HG03066 (cell line): ENCODE results near the gene NDUFB4.
"Not testable (repeated sequence)": the region's sequence is repeated elsewhere in the genome, so short reads cannot be mapped to it uniquely, and the experiment has no call there.

Source experiments
- ATAC-seq: cut with Tn5 transposase; IDR thresholded peaks from one replicate; pipeline ENCODE4 v1.9.1; 2021; ENCODE audit warnings: low read depth; ENCODE audit not compliant: unreplicated experiment

The NDUFB4 gene

DNA sequence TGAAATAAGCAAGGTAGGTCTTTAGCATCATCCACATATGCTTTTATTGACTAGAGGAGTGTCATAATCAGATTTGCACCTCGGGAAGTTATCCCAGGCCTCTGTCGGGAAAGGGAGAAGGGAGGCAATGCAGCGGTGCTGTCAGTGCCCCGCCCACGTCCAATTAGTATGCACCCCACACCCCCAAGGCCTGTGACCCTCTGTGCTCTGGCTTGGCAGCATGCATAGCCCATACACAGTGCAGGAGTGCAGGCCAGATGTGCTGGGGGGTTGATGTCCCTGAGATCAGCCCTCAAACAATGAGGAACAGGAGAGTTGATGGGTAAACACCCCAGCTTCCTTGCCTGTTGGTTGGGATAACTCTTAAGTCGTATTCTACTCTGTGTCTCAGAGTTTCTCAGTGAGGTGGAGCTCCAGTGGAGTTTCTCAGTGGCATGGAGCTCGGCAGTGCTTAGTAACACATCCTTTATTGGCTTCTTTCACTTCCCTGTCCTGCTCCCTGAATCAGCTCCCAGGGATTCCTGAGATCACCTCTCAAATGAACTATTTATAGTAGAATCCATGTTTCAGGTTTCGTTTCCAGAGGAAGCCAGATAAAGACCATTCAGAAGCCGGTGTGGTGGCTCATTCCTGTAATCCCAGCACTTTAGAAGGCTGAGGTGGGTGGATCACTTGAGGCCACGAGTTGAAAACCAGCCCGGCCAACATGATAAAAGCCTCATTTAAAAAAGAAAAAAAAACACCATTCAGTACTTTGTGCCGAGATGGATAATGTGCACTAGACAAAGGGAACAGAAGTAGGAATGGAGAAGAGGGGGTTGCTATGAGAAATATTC, 26.7 kb upstream of the NDUFB4 start:
- no peak for ATAC-seq

DNA sequence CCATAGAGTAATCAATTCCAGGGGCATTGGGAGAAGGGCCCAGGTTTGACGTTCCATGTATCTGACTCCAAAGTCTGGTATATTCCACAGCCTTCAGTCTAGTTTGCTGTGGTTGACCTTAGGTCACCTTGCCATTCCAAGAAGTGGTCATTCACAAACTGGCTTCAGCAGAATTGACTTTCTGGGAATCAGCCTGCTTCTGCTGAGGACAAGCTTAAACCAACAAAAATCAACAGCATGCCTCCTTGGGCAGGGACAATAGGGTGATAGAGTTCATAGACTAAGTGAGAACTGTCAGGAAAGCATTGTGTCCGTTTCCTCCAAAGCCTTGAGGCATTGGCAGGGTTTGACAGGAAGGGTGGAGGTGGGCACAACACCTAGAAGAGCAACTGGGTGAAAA, 24.1 kb upstream of the NDUFB4 start:
- ATAC-seq: no peak

DNA sequence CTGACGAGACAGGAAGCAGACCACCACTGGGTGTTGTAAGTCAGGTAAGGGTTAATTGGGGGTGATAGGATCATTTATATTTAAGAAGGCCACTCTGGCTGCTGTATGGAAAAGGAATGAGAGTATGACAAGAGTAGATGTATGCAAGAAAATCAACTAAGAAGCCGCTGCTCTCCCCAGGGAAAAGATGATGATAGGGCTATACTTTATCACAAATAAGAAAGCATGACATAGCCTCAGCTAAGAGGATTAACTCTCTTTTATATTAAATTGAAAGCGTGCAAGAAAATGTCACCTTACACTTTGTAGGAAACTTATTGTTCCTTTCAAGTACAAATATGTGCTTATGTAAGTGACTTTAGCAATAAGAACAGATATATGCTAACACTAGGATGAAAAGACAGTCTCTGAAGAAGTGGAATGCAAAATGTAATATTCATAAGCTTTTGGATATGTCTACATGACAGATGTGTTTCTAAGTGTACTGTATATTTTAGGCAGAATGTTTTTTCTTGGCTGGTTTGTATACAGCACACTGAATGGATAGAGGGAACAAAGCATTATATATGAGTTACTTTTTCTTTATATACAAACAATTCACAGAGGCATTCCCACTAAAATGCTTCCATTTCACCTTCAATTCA, 8.7 kb upstream of the NDUFB4 start:
- ATAC-seq: no peak

DNA sequence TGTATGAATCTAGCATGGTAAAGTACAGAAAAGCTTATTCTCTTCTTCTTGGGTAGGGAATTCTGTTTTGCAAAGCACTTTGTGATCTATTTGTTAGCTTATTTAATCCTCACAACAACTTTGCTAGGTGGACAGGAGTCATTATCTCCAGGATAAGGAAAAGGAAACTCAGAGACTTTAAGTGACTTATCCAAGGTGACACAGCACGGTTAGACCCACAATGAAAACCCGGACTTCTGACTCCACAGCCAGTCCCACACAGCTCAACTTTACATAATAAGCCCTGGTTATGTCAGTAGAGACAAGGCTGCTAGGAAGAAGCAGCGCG, 384 bp upstream of the NDUFB4 start:
- no peak for ATAC-seq

DNA sequence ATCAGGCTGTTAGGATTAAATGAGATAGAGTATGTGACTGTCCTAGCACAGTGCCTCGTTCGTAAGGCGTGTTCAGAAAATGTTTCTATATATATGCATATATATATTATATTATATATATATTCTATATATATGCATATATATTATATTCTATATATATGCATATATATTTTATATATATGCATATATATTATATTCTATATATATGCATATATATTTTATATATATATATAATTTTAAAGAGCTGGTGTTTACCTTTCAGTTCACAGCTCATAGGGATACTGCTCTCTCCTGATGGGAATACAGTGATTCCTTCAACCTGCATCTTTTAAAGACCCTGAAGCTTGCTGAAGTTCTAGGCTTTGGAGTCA, 702 bp downstream of the NDUFB4 start:
- no peak for ATAC-seq

DNA sequence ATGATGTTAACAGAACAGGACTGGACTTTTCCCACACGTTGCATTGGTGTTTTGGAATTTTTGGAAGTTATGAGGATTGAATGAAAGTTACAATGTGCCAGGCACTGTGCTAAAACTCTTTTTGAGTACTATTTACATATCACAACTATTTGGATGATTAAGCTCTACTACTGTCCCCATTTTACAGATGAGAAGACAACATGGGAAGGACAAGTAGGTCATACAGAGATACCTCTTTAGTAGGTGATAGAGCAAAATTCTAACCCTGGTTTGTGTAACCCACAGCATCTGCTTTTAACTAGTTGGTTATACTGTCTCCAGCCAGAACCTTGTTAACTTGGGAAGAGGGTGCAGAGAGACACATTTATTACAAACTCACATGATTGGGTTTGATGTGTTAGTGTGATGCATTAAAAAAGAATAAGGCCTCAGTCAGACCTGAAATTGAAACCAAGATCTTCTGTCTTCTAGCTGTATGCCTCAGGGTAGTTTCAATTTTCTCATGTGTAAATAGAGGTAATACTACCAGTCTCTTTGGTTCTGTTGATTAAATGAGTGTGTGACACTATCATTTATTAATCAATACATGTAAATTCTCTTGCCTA, 1.4 kb downstream of the NDUFB4 start:
- ATAC-seq: peak; percentile 33

DNA sequence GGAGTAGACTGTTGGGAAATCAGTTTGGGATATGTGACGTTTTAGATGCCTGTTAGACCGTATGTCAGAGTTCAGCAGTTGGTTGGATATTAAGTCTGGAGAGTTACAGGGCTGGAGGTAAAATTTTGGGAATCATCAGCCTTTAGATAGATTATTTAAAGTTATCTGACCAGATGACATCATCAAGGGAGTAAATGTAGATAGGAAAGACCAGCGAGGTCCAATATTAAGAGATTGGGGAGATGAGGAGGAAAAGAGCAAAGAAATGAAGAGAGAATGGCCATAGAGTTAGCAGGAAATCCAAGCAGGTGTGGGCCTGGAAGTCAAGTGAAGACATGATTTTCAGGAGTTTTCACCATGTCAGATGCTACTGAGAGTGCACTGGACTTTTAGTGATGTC, 3.1 kb downstream of the NDUFB4 start:
- ATAC-seq: no peak

DNA sequence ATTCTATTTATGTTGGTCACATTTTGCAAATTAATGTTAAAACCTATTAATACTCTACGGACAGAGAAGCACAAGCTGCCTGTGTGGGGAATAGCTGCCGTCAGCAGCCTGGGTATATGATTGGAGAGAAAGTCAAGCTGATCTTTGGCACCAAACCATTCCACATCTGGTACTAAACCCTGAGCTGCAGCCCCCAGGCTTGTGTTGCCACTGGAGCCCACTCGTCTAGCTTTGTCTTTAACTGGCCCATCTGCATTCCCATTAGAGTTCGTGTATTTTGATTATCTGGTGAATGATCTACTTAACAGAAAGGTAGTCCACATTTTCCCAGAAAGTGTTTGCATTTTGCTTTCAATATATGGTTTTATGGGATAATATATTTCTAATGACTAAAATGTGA, 5.4 kb downstream of the NDUFB4 start:
- ATAC-seq: no peak

DNA sequence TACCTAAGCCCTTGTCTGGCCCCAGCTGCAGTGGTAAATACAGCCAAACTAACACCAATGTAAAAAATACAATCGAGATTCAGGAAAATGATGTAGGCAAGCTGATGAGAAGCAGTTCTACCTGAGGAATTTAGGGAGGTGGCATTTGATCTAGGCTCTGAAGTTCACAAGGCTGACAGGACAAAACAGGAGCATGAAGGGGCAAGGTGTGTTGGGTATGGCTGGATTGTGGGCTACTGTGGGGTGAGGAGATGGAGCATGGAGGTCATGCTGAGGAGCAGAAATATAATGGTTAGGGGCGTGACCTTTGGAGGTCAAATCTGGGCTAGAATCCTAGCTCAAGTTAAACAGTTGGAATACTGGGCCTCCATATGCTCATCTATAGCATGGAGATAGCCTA, 6.5 kb downstream of the NDUFB4 start:
- ATAC-seq: no peak

DNA sequence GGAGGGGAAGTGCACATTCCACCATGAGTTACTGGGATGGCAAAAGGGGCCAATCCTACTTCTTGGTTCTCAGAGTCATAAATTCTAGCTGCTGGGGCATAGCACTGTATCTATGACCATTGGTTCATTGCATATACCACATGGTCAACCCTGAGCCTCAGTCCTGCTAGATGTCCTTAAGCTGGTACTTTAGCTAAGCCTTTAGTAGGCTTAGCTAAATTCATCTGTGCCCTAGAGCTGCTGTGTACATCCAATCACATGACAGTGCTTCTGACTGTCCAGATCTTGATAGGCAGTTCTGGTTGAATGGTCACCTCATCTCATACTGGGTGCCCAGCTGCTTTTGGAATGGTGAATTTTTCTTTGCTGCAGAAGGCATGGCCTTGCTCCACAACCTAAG, 8.2 kb downstream of the NDUFB4 start:
- ATAC-seq: no peak

DNA sequence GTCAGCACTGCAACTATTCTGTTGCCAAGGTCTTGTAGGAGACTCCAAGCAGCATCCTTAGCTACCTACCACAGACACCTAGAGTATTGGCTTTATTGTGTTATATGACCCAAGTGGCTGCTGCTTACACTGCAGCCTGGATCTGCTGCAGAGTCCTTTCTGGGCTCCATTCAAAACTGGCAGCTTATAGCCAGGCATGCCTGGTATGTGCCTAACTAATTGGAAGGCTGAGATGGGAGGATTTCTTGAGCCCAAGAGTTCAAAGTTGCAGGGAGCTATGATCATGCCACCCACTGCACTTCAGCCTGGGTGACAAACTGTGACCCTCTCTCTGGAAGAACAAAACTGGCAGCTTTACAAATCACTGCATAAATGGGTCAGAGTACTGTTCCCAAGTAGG, 8.6 kb downstream of the NDUFB4 start:
- ATAC-seq: no peak

DNA sequence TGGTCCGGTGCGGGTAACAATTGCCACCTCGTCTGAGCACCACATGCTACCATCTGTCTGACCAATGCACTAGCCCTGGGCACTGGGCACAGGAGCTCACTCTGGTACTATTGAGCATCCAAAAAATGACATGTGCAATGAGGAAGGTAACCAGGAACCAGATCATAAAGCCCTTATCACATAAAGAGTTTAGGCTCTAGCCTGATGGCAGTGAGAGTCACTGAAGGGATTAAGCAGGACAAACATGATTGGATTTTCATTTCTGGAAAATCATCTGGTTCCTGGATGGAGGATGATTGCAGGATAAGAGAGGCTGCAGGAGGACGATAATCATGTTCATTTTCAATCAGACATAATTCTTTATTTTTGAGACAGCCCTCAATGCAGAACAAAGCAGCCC, 12.4 kb downstream of the NDUFB4 start:
- no peak for ATAC-seq

DNA sequence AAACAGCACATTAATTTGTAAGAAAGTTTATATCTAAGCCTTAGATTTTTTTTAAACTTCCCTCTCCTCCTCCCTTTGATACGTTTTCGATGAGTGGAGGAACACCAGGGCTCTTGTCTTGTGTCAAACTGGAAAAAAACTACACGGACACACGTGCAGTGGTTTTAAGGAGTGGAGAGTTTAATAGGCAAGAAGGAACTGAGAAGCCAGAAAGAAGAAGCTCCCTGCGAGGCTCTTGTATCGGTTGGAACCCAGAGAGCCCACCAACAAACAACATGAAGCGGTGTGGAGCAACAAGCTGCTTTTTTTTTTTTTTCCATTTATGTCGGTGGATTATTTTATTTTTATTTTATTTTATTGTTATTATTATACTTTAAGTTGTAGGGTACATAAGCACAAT, 18.6 kb downstream of the NDUFB4 start:
- no peak for ATAC-seq

DNA sequence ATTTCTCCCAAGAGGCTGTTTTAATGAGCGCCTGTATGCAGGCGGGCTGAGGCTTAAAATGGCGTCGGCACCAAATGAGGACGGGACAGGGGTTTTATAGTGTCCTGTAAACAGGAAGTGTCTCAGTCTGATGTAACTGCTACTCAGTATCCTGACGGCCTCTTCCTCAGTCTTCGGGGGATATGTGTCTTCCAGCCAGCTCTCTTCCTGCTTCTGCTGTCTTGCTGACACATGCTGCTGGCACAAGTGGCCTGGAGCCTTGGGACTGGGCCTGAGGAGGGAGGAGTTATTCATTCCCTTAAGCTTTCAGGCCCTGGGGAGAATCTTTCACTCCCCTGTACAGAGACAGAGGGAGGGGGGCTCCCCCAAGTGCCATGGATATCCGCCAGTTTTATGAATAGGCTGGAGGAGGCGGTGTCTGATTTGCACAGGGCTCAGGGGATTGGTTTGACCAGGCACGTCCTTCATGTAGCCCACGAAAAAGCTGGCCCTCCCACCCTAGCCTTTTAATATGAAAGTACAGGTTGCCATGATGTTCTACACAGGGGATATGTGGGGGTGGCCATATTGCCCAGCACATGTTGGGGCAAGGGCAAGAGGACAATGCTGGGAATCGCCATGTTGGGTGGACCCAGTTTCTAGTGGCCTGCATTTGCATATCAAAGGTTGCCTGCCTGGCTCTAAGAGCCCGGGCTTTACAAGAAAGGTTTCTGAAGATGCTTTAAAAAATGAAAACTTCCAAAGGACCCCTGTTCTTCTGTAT, 19.9 kb downstream of the NDUFB4 start:
- ATAC-seq: no peak

DNA sequence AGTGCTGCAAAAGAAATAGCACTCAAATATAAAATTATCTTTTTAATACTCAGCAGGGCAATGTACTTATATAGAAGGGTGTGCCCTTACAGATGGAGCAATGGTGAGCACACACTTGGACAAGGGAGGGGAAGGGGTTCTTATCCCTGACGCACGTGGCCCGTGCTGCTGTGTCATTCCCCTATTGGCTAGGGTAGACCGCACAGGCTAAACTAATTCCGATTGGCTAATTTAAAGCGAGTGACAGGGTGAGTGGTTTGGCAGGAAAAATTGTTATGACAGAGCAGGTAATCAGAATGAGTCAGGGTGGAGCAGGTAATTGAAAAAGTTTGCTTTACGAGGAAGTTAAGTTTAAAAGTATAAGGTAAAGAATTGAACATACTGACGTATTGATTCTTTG, 20.6 kb downstream of the NDUFB4 start:
- ATAC-seq: not testable (repeated sequence)

DNA sequence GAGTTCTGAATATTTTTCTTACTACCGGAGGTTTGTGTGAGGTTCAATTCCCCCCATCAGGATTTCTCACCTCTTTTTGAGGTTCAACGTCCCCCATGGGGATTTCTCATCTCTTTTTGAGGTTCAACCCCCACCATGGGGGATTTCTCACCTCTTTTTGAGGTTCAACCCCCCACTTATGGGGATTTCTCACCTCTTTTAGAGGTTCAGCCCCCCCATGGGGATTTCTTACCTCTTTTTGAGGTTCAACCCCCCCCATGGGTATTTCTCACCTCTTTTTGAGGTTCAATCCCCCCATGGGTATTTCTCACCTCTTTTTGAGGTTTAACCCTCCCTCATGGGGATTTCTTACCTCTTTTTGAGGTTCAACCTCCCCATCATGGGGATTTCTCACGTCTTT, 26.3 kb downstream of the NDUFB4 start:
- ATAC-seq: no peak

DNA sequence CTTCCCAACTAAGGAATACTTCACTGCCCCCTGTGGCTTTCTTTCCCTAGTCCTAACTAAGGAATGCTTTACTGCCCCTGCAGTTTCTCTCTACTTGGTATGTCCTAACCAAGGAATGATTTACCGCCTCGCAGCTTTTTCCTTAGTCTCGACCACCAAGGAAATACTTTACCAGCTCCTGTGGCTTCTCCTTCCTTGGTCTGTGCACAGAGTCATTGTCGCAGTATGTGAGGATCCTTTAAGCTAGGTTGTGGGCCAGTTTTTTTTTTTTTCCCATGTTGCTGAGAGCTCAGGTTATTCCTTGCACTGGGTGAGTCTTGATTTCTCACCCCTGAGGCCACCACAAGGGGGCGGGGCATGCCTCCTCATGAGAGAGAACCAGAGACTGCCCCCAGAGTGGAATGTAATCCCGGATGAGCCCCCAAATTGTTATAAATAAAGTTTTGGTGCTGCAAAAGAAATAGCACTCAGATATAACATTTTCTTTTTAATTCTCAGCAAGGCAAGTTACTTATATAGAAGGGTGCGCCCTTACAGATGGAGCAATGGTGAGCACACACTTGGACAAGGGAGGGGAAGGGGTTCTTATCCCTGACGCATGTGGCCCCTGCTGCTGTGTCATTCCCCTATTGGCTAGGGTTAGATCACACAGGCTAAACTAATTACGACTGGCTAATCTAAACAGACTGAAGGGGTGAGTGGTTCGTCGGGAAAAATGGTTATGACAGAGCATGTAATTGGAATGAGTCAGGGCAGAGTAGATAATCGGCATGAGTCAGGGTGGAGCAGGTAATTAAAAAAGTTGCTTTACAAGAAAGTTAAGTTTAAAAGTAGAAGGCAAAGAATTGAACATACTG, 27.0 kb downstream of the NDUFB4 start:
- ATAC-seq: no peak

DNA sequence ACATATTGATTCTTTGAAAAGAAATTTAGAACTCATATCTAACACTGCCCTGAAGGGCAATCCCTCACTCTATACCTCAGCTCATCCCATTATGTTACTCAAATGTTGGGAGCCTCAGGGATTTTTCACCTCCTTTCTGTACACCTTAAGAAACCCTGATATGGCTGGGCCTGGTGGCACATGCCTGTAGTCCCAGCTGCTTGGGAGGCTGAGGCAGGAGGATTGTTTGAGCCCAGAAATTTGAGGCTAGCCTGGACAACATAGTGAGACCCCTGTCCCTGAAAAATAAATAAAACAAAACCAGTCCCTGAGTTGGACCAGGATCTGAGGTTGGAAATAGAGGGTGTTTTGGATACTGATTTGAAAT, 27.6 kb downstream of the NDUFB4 start:
- no peak for ATAC-seq

DNA sequence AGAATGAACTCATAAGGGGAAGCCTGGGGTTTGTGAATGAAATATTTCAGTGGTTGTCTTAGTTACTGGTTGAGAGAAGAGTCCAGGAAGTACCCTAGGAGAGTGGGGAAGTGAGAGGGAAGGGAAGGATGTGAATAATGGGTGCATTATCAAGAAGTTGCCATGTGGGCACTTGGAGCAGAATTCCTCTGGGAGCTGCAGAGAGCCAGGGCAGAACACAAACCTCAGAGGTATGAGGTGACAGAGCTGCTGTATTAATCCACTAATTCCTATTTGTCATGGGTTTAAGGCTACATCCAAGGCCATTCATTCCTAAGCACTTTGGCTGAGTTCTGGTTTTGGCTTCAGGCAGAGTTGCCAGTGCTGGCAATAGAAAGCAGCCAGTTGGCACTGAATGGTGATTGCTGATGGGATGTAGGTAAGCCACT, 29.0 kb downstream of the NDUFB4 start:
- ATAC-seq: no peak

DNA sequence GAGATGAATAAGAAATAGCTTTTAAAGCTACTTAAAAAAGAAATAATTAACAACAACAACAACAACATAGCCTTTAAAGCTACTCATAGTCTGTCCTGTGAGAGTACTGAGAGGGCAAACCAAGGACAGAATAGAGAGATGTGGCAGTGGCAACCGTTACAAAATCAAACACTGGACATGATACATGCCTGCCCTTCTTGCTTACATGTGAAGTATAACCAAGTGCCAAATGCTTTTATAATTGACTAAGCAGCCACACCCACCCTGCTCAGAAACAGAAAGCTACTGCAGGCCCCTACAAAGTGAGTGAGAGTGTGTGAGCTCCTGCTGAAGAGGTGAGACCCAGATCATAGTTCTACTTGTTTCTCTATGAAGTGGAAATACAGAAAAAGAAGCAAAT, 38.4 kb downstream of the NDUFB4 start:
- no peak for ATAC-seq
